Stimulated activated CD8-positive, alpha-beta memory T cell treated with anti-CD3 and anti-CD28 coated beads, Interleukin-15, amount 100 ng/mL, for 1 hour (primary cell): ENCODE data around the gene CPNE7.
A peak's percentile ranks its signal among the peaks of the same experiment; 100 is the strongest.

Experiments
- DNase-seq: peaks from one replicate; pipeline ENCODE4 v3.0.0-alpha.2; 2020; ENCODE audit warnings: low read depth

CPNE7 gene

DNA sequence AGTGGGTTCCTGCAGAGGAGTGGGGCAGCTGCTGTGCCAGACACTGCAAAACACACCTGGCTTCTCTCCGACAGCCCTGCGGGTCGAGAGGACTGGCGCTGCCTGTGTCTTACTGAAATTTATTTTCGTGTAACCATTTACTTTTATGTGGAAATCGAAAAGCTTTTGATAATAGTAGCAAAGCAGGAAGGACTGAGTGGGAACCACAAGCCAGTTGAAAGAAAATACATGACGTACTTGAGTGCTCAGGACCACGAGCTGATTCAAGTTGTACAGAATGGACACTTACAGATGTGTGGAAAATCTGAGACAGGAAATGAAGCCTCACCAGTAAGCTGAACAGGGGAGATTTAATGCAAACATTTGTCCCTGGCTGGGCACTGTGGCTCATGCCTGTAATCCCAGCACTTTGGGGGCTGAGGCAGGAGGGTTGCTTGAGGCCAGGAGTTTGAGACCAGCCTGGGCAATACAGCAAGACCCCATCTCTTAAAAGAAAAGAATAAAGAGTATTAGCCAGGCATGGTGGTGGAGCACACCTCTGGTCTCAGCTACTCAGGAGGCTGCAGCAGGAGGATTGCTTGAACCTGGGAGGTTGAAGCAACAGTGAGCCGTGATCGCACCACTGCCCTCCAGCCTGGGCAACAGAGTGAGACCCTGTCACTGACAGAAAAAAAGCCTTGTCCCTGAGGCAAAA, 26.4 kb upstream of the CPNE7 start:
- no peak for DNase-seq

DNA sequence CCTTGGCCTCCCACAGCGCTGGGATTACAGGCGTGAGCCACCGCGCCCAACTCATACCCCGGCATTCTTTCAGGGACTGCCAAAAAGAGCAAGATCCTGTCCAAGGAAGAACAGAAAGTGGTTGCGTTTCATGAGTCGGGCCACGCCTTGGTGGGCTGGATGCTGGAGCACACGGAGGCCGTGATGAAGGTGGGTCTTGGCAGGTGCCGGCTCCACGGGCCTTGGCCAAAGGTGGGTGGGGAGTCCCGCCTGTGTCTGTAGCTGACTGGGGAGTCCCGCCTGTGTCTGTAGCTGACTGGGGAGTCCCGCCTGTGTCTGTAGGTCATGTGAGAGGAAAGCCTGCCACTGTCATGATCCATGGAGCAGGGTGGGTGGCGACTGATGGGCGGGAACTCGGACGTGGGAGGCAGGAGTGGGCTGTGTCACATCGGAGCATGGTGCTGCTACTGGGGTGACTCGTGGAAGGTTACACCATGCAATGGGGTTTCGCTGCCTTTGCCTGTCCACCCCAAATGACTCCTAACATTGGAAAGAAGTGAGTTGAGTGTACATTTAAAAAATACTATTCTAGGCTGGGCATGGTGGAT, 25.0 kb upstream of the CPNE7 start:
- no peak for DNase-seq

DNA sequence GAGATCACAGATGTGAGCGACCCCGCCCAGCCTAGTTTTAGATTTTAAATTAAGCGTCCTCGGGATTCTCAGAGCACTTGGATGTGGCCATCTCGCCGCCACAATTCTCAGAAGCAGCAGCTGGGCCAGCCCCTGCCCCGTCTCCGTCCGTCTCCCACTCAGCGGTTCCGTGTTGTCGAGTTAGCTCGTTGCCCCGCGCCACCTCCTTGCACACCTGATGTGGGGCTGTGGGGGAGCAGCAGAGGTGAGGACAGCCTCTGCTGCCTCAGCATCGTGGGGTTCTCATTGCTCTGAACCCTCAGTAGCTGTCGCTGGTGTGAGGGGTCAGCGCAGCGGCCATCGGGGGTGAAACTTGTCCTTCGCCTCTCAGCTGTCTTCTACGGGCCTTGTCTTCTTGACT, 23.2 kb upstream of the CPNE7 start:
- no peak for DNase-seq

DNA sequence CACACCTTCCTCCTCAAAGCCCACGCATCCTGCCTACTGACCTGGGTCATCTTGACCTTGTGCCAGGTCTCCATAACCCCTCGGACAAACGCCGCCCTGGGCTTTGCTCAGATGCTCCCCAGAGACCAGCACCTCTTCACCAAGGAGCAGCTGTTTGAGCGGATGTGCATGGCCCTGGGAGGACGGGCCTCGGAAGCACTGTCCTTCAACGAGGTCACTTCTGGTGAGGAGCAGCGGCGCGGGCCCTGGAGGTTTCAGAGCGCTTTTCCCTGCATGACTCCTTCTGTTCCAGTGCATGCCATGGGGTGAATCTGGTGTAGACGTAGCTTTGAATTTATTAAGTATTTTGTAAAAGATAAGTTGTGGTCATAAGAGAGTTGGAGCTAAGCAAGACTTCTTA, 22.6 kb upstream of the CPNE7 start:
- no peak for DNase-seq

DNA sequence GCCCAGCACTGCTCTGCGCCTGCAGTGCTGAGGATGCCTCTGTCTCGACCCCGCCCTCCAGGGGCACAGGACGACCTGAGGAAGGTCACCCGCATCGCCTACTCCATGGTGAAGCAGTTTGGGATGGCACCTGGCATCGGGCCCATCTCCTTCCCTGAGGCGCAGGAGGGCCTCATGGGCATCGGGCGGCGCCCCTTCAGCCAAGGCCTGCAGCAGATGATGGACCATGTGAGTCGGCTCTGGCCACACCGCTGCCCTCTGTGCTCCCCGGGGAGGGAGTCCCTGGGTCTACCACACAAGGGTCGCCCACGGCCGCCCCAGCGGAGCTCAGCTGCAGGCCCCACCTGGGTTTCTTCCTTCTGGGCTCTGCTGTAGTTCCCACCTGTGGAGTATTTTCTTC, 21.8 kb upstream of the CPNE7 start:
- DNase-seq, result no peak

DNA sequence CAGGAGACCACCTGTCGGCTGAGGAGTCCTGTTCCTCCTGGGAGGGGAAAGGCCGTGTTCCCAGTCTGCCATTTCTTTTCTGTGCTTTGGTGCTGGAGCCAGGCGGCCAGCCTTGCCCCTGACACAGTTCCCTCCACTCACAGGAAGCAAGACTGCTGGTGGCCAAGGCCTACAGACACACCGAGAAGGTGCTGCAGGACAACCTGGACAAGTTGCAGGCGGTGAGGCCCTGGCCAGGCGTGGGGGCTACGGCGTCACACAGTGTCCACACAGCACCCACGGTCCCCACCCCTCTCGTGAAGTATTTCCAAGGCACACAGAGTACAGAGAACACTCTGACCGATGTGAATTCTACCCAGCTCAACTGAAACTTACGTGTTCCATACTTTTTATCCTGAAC, 21.2 kb upstream of the CPNE7 start:
- no peak for DNase-seq

DNA sequence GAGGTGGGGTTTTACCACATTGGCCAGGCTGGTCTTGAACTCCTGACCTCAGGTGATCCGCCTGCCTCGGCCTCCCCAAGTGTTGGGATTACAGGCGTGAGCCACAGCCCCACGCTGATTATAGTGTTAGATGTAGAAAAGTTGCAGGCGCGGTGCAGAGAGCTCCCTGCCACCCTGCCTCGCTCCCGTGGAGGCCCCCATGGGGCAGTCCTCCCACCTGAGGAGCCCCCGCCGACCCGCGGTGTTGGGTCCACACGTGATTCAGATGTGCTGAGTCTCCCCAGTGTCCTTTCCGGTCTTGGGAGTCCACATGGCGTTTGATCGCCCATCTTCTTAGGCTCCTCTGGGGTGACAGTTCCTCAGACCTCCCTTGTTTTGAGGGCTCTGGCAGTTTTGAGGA, 20.3 kb upstream of the CPNE7 start:
- no peak for DNase-seq

DNA sequence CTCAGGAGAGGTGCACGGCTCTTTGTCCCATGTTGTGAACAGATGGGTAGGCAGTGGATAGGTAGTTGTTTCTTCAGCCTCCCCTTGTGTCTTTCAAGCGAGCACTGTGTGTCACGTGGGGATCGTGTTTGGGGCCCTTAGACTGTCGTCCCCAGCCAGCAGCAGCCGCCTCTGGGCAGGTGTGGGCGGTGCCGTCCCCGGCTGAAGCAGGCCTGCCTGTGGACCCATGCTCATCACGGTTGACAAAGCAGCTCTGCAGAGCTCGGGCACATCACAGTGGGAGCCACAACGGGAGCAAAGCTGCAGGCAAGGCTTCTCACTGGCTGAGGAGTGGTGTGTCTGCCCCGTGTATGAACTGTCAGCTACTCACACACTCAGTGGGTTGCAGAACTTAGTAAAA, 19.8 kb upstream of the CPNE7 start:
- no peak for DNase-seq

DNA sequence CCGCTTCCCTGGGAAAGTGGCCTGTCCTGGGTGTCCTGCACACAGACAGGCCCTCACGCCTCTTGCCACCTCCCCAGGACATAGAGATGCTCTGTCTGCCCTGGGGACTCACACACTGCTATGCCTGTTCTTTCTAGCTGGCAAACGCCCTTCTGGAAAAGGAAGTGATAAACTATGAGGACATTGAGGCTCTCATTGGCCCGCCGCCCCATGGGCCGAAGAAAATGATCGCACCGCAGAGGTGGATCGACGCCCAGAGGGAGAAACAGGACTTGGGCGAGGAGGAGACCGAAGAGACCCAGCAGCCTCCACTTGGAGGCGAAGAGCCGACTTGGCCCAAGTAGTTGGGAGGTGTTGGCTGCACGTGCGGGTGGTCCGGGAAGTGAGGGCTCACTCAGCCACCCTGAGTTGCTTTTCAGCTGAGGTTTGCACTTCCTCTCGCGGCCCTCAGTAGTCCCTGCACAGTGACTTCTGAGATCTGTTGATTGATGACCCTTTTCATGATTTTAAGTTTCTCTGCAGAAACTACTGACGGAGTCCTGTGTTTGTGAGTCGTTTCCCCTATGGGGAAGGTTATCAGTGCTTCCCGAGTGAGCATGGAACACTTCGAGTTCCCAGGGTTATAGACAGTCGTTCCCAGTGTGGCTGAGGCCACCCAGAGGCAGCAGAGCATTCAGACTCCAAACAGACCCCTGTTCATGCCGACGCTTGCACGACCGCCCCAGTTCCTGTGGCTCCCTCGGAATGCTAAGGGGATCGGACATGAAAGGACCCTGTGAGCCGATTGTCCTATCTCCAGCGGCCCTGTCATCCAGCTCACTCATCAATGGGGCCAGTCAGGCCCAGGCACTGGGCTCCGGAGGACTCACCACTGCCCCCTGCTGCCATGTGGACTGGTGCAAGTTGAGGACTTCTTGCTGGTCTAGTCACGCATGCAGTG, 18.5 kb upstream of the CPNE7 start:
- DNase-seq, result peak; percentile 74

DNA sequence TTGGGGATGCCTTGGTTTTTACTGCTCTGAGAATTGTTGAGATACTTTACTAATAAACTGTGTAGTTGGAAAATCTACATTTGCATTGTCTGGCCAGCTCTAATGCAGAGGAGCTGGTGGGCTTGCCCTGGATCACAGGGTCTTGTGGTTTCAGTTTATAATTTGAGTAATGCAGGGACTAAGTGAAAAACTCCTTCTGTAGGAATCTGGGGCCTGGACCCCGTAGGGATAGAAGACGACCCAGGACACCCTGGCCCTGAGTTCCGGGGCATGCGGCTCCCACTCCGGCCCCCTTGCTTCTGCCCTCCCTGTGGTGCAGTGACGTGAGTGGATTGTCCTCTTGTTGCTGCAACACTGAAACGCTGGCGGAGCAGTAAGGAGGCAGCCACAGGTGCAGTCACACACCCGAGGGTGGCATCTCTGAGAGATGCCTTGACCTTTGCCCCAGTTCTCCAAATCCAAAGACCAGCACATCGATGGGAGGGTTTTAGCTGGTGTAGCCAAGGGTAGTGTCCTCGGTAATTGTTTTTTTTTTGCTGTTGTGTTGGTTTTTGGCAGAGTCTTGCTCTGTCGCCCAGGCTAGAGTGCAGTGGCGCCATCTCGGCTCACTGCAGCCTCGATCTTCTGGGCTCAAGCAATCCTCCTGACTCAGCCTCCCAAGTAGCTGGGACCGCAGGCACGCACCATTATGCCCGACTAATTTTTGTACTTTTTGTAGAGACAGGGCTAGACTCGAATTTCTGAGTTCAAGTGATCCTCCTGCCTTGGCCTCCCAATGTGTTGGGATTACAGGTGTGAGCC, 17.7 kb upstream of the CPNE7 start:
- DNase-seq, result no peak

DNA sequence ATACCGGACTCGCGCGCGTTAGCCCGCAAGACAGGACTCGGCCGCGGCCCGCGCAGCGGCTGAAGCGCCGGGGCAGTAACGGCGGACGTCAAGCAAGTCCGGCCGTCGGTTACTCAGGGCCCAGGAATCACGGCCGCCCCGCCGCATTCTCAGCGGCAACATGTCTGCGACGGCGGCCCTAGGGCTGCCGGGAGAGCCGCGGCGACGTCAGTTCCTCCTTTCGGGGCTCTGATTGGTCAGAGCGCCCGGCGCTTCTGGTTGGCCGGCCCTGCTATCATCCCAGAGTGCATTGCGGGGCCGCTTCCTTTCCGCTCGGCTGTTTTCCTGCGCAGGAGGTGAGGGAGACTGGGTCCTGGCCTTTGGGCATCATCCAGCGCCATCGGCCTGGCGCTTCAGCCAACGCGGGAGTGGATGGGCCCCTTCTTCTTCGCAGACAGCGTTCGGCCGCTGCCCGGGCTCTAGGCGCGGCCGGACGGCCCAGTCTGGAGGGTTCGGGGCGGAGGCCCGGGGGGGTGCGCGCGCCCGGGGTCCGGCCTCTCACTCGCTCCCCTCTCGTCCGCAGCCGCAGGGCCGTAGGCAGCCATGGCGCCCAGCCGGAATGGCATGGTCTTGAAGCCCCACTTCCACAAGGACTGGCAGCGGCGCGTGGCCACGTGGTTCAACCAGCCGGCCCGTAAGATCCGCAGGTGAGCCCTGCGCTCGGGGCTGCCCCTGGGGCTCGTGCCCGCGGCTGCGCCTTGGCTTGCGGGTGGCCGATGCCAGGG, 15.0 kb upstream of the CPNE7 start, which contains the start of gene RPL13:
Gene RPL13, plus strand, starts transcription at position 305 of the 764 bp plus-strand sequence. Its CDS starts 278 bp downstream, at position 583.
- DNase-seq, result peak; percentile 76

DNA sequence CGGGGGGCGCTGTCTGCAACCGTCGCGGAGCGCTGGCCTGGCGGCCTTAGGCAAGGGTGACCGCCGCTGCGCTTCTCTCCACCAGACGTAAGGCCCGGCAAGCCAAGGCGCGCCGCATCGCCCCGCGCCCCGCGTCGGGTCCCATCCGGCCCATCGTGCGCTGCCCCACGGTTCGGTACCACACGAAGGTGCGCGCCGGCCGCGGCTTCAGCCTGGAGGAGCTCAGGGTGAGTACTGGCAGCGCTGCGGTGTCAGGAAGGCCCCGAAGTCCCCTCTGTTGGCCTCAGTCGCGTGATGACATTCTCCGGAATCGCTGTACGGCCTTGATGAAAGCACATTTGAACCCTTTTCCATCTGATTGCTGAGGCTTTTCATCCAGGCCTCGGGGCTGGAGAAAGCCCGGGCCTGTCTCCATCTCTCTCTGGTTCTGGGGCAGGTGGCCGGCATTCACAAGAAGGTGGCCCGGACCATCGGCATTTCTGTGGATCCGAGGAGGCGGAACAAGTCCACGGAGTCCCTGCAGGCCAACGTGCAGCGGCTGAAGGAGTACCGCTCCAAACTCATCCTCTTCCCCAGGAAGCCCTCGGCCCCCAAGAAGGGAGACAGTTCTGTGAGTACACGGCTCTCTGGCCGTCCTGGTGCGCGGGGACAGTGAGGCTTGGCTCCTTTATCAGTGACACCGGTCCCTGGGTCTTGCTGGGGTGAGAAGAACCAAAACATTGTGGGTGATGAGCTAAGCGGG, 14.2 kb upstream of the CPNE7 start:
- DNase-seq, result no peak

DNA sequence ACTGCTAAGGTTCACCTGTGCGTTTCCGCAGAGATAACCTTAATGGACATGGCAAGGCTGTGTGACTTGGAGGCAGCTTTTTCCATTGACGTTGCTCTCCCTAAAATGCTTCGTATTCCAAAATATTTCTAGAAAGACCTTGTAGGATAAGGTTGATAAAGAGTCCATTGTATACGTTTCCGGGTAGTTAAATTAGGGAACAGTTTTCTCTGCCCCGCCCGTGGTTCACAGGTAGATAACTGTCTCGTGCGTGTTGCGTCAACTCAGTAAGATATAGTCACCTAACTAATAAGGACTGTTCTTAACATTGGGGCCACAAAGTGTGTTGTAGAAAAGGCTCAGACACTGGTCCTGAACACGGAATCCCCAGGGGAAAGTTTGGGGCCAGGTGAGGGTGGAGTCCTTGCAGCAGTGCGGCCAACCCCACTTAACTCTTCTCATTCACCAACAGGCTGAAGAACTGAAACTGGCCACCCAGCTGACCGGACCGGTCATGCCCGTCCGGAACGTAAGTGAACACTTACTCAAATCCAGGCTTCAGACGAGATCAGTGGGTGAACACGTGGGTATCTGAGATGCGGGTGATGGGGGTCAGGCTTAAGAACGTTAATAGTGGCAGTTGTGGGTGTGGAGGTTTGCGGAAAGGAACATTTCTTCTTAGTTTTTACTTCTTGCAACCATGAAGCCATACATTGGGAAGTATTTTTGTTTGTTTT, 13.5 kb upstream of the CPNE7 start:
- no peak for DNase-seq

DNA sequence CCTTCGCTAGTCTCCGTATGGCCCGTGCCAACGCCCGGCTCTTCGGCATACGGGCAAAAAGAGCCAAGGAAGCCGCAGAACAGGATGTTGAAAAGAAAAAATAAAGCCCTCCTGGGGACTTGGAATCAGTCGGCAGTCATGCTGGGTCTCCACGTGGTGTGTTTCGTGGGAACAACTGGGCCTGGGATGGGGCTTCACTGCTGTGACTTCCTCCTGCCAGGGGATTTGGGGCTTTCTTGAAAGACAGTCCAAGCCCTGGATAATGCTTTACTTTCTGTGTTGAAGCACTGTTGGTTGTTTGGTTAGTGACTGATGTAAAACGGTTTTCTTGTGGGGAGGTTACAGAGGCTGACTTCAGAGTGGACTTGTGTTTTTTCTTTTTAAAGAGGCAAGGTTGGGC, 12.6 kb upstream of the CPNE7 start:
- DNase-seq, result no peak

DNA sequence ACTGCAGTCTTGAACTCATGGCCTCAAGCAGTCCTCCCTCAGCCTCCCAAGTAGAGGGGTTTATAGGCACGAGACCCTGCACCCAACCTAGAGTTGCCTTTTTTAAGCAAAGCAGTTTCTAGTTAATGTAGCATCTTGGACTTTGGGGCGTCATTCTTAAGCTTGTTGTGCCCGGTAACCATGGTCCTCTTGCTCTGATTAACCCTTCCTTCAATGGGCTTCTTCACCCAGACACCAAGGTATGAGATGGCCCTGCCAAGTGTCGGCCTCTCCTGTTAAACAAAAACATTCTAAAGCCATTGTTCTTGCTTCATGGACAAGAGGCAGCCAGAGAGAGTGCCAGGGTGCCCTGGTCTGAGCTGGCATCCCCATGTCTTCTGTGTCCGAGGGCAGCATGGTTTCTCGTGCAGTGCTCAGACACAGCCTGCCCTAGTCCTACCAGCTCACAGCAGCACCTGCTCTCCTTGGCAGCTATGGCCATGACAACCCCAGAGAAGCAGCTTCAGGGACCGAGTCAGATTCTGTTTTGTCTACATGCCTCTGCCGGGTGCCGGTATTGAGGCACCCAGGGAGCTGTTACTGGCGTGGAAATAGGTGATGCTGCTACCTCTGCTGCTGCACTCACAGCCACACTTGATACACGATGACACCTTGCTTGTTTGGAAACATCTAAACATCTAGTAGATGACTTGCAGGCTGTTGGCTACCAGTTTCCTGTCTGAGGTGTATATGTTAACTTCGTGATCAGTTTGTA, 11.7 kb upstream of the CPNE7 start:
- DNase-seq, result no peak

DNA sequence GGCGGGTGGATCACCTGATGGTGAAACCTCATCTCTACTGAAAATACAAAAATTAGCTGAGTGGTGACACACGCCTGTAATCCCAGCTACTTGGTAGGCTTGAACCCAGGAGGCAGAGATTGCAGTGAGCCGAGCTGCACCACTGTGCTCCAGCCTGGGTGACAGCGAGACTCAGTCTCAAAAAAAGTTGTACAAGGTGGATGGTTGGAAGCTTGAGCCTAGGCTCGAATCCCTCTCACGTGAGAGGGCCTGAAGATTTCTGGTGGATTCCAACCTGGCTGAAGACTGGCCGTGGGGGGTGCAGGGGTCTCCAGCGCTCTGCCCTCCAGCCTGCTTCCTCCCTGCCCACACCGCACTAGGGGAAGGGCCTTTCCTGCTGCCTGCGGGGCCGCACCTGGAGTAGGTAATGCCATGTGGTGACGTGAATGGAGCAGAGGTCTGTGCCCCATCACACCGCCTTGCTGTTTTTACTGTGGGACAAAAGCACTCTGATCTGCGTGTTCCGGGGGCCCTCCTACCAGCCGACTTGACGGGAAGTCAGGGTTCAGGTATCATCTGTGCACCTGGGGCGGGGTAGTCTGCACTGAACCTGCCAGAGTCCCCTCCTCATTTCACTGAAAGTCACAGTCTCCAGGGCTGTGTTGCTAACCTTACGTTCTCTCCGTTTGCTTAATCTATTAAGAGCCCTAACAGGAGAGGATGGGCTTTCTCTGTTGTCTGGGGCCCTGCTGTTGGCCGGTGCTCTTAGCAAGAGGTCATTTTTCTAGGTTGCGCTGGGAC, 10.9 kb upstream of the CPNE7 start:
- no peak for DNase-seq

DNA sequence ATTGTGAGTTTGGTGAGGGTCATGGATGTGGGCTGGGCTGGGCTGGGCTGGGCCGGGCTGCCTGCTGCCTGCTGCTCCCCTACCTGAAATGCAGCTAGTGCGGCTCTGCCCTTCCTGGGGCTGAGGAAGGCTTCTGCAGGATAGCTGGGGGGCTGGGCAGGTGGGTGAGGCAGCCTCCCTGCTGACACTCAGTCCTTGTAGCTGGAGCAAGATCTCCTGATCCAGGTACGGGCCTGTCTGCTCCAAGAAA, 10.4 kb upstream of the CPNE7 start:
- no peak for DNase-seq

DNA sequence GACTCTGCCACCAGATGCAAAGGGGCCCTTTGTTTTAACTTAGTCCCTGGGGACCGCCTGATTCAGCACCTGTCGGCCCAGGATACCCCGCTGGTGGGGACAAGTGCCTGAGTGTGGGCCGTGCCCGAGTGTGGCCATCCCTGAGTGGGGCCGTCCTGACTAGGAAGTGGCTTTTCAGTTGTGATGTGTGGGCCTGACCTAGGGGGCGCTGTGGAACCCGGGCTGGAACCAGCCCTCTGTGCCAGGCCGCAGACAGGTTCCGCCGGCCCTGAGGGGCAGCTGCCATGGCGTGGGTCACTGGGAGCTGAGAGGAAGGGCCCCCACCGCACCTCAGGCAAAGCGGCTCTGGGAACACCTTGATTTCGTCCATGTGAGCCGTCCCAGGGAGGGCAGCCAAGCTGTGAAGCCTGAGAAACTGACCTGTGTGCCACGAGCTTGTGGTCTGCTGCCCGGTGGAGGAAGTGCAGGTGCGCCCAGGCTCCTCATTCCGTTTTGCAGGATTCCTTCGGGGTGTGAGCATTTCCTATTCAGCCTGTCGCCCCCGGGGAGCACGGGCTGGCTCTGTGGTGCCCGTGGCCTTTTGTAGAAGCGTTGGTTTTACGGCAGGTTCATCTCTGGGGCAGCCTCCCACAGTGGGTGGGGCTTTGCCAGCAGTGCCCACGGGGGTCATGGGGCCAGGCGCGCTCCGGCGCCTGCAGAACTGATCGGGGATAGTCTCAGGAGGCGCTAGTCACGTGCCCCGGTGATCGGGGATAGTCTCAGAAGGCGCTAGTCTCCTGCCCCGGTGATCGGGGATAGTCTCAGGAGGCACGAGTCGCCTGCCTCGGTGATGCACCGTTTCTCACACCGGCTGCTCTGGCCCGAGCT, 9.8 kb upstream of the CPNE7 start:
- no peak for DNase-seq
